ENCODE data around the gene PET117. TPM values are rescaled to one million over a fixed set of nuclear protein-coding genes. Genes with fewer than 3 reads are reported as not detected.
"Not testable (repeated sequence)": the region's sequence is repeated elsewhere in the genome, so short reads cannot be mapped to it uniquely, and the experiment has no call there.

Gene PET117
- 4.9 and 12.2 TPM in 2 replicates for total RNA-seq (2014; rRNA removed; shearing (Covaris generic); ENCODE audit: low replicate concordance)

GRCh38 chr20:18137412-18138265 lies at the start of gene PET117, which contains the start of gene KAT14:
PET117 (plus strand) TSS chr20:18137863; CDS start chr20:18137956, 93 bp downstream.
KAT14 (plus strand) TSS chr20:18137863; CDS start chr20:18142661, 4,798 bp downstream.
- Histone ChIP-seq H3K9me3 (ENCODE audit: low read length) (no peaks in the 10 kb centered on the region), H3K27ac (ENCODE audit: low read length) (peak within 1 kb of the TSS; percentile 56), H3K27me3 (ENCODE audit: low read length) (no peaks in the 10 kb centered on the region), H3K4me2 (ENCODE audit: low read depth, low read length, poor library complexity, severe bottlenecking) (peak within 1 kb of the TSS; percentile 81), H3K4me1 (ENCODE audit: low read length) (peaks cover 26% of the 10 kb centered on the region), H2AFZ (ENCODE audit: low read length) (peak within 1 kb of the TSS; percentile 100), H3K4me3 (ENCODE audit: low read length) (peak within 1 kb of the TSS; percentile 91), H3K36me3 (ENCODE audit: insufficient read depth, low read length) (peaks cover 8% of the 10 kb centered on the region; the same call in 1 of the 2 replicates), H3K9me2 (replicated peaks; ENCODE audit: insufficient read depth, low read length) (no peaks in the 10 kb centered on the region), H3K79me2 (ENCODE audit: low read length) (peaks cover 49% of the 10 kb centered on the region), H4K20me1 (ENCODE audit: insufficient read depth, low read depth, low read length) (no peaks in the 10 kb centered on the region), H3K9ac (ENCODE audit: low read length) (peak within 1 kb of the TSS; percentile 91)
- peak; percentile 98 for DNase-seq

GRCh38 chr20:18088298-18088697 lies 49.4 kb upstream of the PET117 start:
- not testable (repeated sequence) for H3K27me3 ChIP-seq (ENCODE audit: low read length); H3K36me3 ChIP-seq (ENCODE audit: insufficient read depth, low read length); H3K4me3 ChIP-seq (ENCODE audit: low read length); H4K20me1 ChIP-seq (ENCODE audit: insufficient read depth, low read depth, low read length); H3K27ac ChIP-seq (ENCODE audit: low read length); H3K9ac ChIP-seq (ENCODE audit: low read length); H3K4me2 ChIP-seq (ENCODE audit: low read depth, low read length, poor library complexity, severe bottlenecking); DNase-seq; H3K9me2 ChIP-seq (replicated peaks; ENCODE audit: insufficient read depth, low read length); H3K9me3 ChIP-seq (ENCODE audit: low read length); H2AFZ ChIP-seq (ENCODE audit: low read length); H3K4me1 ChIP-seq (ENCODE audit: low read length); H3K79me2 ChIP-seq (ENCODE audit: low read length)

- not testable (repeated sequence) for H3K9me3 ChIP-seq (ENCODE audit: low read length); H2AFZ ChIP-seq (ENCODE audit: low read length); H3K9me2 ChIP-seq (replicated peaks; ENCODE audit: insufficient read depth, low read length); H3K27ac ChIP-seq (ENCODE audit: low read length); H4K20me1 ChIP-seq (ENCODE audit: insufficient read depth, low read depth, low read length); DNase-seq; H3K9ac ChIP-seq (ENCODE audit: low read length); H3K4me3 ChIP-seq (ENCODE audit: low read length); H3K4me1 ChIP-seq (ENCODE audit: low read length); H3K27me3 ChIP-seq (ENCODE audit: low read length); H3K36me3 ChIP-seq (ENCODE audit: insufficient read depth, low read length); H3K79me2 ChIP-seq (ENCODE audit: low read length); H3K4me2 ChIP-seq (ENCODE audit: low read depth, low read length, poor library complexity, severe bottlenecking)
These were observed 48.8 kb upstream of the PET117 start for GRCh38 chr20:18088841-18089240.

- H3K9me3 ChIP-seq (ENCODE audit: low read length) = no peaks in the 10 kb centered on the region
- no peak overlapping the region for H3K27ac ChIP-seq (ENCODE audit: low read length)
- no peaks in the 10 kb centered on the region for H3K9me2 ChIP-seq (replicated peaks; ENCODE audit: insufficient read depth, low read length)
- no peaks in the 10 kb centered on the region for H3K27me3 ChIP-seq (ENCODE audit: low read length)
- DNase-seq = no peak
- no peaks in the 10 kb centered on the region for H3K4me1 ChIP-seq (ENCODE audit: low read length)
- H3K4me3 ChIP-seq (ENCODE audit: low read length) = no peak overlapping the region
- no peak overlapping the region for H2AFZ ChIP-seq (ENCODE audit: low read length)
- H3K9ac ChIP-seq (ENCODE audit: low read length) = no peak overlapping the region
- no peaks in the 10 kb centered on the region for H3K36me3 ChIP-seq (ENCODE audit: insufficient read depth, low read length)
- H4K20me1 ChIP-seq (ENCODE audit: insufficient read depth, low read depth, low read length) = no peaks in the 10 kb centered on the region
- H3K4me2 ChIP-seq (ENCODE audit: low read depth, low read length, poor library complexity, severe bottlenecking) = no peak overlapping the region
- no peaks in the 10 kb centered on the region for H3K79me2 ChIP-seq (ENCODE audit: low read length)
These were observed 47.6 kb upstream of the PET117 start for GRCh38 chr20:18090044-18090443.

GRCh38 chr20:18090477-18090876 lies 47.2 kb upstream of the PET117 start:
- Histone ChIP-seq H2AFZ (ENCODE audit: low read length) (no peak overlapping the region), H3K4me3 (ENCODE audit: low read length) (no peak overlapping the region), H3K4me1 (ENCODE audit: low read length) (no peaks in the 10 kb centered on the region), H3K36me3 (ENCODE audit: insufficient read depth, low read length) (no peaks in the 10 kb centered on the region), H3K9ac (ENCODE audit: low read length) (no peak overlapping the region), H3K27ac (ENCODE audit: low read length) (no peak overlapping the region), H3K79me2 (ENCODE audit: low read length) (no peaks in the 10 kb centered on the region), H3K9me2 (replicated peaks; ENCODE audit: insufficient read depth, low read length) (no peaks in the 10 kb centered on the region), H4K20me1 (ENCODE audit: insufficient read depth, low read depth, low read length) (no peaks in the 10 kb centered on the region), H3K9me3 (ENCODE audit: low read length) (no peaks in the 10 kb centered on the region), H3K4me2 (ENCODE audit: low read depth, low read length, poor library complexity, severe bottlenecking) (no peak overlapping the region), H3K27me3 (ENCODE audit: low read length) (no peaks in the 10 kb centered on the region)
- no peak for DNase-seq

- no peak overlapping the region for H3K9ac ChIP-seq (ENCODE audit: low read length)
- no peaks in the 10 kb centered on the region for H3K79me2 ChIP-seq (ENCODE audit: low read length)
- H3K4me1 ChIP-seq (ENCODE audit: low read length) = no peaks in the 10 kb centered on the region
- H4K20me1 ChIP-seq (ENCODE audit: insufficient read depth, low read depth, low read length) = no peaks in the 10 kb centered on the region
- no peak overlapping the region for H3K27ac ChIP-seq (ENCODE audit: low read length)
- H2AFZ ChIP-seq (ENCODE audit: low read length) = no peak overlapping the region
- no peak for DNase-seq
- no peaks in the 10 kb centered on the region for H3K9me2 ChIP-seq (replicated peaks; ENCODE audit: insufficient read depth, low read length)
- H3K27me3 ChIP-seq (ENCODE audit: low read length) = no peaks in the 10 kb centered on the region
- H3K36me3 ChIP-seq (ENCODE audit: insufficient read depth, low read length) = no peaks in the 10 kb centered on the region
- no peak overlapping the region for H3K4me3 ChIP-seq (ENCODE audit: low read length)
- H3K4me2 ChIP-seq (ENCODE audit: low read depth, low read length, poor library complexity, severe bottlenecking) = no peak overlapping the region
- no peaks in the 10 kb centered on the region for H3K9me3 ChIP-seq (ENCODE audit: low read length)
These were observed 46.0 kb upstream of the PET117 start for GRCh38 chr20:18091623-18092022.

GRCh38 chr20:18092890-18093289 lies 44.8 kb upstream of the PET117 start:
- Histone ChIP-seq H3K4me2 (ENCODE audit: low read depth, low read length, poor library complexity, severe bottlenecking) (no peak overlapping the region), H3K79me2 (ENCODE audit: low read length) (no peaks in the 10 kb centered on the region), H2AFZ (ENCODE audit: low read length) (no peak overlapping the region), H3K4me3 (ENCODE audit: low read length) (no peak overlapping the region), H3K36me3 (ENCODE audit: insufficient read depth, low read length) (no peaks in the 10 kb centered on the region), H3K4me1 (ENCODE audit: low read length) (no peaks in the 10 kb centered on the region), H3K9me3 (ENCODE audit: low read length) (no peaks in the 10 kb centered on the region), H3K9me2 (replicated peaks; ENCODE audit: insufficient read depth, low read length) (no peaks in the 10 kb centered on the region), H3K27me3 (ENCODE audit: low read length) (no peaks in the 10 kb centered on the region), H4K20me1 (ENCODE audit: insufficient read depth, low read depth, low read length) (no peaks in the 10 kb centered on the region), H3K9ac (ENCODE audit: low read length) (no peak overlapping the region), H3K27ac (ENCODE audit: low read length) (no peak overlapping the region)
- DNase-seq = no peak

- H3K9me2 ChIP-seq (replicated peaks; ENCODE audit: insufficient read depth, low read length) = no peaks in the 10 kb centered on the region
- H4K20me1 ChIP-seq (ENCODE audit: insufficient read depth, low read depth, low read length) = no peaks in the 10 kb centered on the region
- no peak overlapping the region for H3K9ac ChIP-seq (ENCODE audit: low read length)
- no peak overlapping the region for H3K27ac ChIP-seq (ENCODE audit: low read length)
- H3K36me3 ChIP-seq (ENCODE audit: insufficient read depth, low read length) = no peaks in the 10 kb centered on the region
- no peak overlapping the region for H2AFZ ChIP-seq (ENCODE audit: low read length)
- no peaks in the 10 kb centered on the region for H3K9me3 ChIP-seq (ENCODE audit: low read length)
- DNase-seq = no peak
- no peaks in the 10 kb centered on the region for H3K4me1 ChIP-seq (ENCODE audit: low read length)
- H3K79me2 ChIP-seq (ENCODE audit: low read length) = no peaks in the 10 kb centered on the region
- no peaks in the 10 kb centered on the region for H3K27me3 ChIP-seq (ENCODE audit: low read length)
- H3K4me2 ChIP-seq (ENCODE audit: low read depth, low read length, poor library complexity, severe bottlenecking) = no peak overlapping the region
- no peak overlapping the region for H3K4me3 ChIP-seq (ENCODE audit: low read length)
These were observed 44.3 kb upstream of the PET117 start for GRCh38 chr20:18093388-18093787.
